SK-N-SH treated with all-trans-retinoic acid at 6 μM for 48 hours (cell line): ENCODE measurements around the gene SPA17.

Experiments used
- ESRRG ChIP-seq: fragments of 250-450 bp; sonication (Bioruptor Pico); IDR thresholded peaks from 2 replicates; pipeline ENCODE4 v1.6.1; 2021; ENCODE audit warnings: mild to moderate bottlenecking
- ZFP30 ChIP-seq: fragments of 450-650 bp; formaldehyde crosslinking; IDR thresholded peaks from 2 replicates; pipeline ENCODE4 v1.5.0; 2022; ENCODE audit warnings: mild to moderate bottlenecking, moderate library complexity

- TF ChIP-seq ZFP30 (CRISPR knock-in tag) (no peak), ESRRG (CRISPR knock-in tag) (no peak)
These were observed 6.1 kb upstream of the SPA17 start for GRCh38 chr11:124667601-124668000.
